Activated CD8-positive, alpha-beta memory T cell treated with anti-CD3 and anti-CD28 coated beads, Interleukin-2, amount 50 U/mL, for 48 hours (primary cell): Measurements from ENCODE around the gene ZNF541.

ENCODE experiments used
- DNase-seq: peaks from one replicate; pipeline ENCODE4 v3.0.0-alpha.2; 2020

The ZNF541 gene

GRCh38 chr19:47544476-47544875, 28.5 kb downstream of the ZNF541 start:
- no peak for DNase-seq

- DNase-seq = no peak
Observed at GRCh38 chr19:47544075-47544474, 28.9 kb downstream of the ZNF541 start.

- no peak for DNase-seq
Observed at GRCh38 chr19:47542030-47542475, 30.9 kb downstream of the ZNF541 start.

- DNase-seq = no peak
Observed at GRCh38 chr19:47541518-47541917, 31.4 kb downstream of the ZNF541 start.

DNA sequence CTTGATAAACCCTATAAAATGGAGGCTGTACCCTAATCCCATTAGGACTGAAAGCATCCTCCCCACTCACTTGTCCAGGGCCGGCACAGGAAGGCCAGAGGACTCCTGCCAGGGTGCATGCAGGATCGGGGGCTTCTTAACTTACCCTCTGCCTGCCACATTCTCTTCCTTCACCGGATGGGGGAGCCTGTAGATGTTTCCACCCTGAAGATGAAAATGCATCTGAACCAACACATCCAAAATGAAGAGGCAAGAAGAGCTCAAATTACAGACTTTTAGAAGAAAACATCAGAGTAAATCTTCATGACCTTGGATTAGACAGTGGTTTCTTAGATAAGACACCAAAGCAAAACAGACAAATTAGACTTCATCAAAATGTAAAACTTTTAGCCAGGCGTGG, 32.2 kb downstream of the ZNF541 start:
- DNase-seq = no peak

DNA sequence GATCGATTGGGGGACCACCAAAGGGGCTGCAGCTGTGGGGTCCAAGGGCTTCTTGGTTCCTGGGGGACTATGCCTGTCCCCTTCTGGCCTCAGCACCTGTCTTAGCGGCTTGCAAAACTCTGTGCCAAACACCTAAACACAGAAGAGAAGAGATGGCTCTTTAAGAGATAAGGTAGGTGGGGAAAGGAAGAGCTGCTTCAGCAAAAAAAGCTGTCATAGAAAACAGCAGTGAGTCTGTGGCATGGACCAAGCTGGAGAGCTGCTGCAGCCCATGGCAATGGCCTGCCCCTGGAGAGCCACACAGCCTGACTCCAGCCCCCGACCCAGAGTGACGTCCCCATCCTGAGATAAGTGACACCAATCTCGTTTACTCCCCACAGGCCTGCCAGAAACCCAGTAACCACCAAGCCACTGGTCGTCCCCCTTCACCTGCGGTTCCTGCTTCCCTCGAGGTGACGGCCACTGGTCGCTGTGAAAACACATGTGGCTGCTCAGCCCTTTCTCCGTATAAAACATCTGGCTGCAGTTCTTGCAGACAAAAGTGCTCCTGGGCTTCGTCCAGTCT, 33.1 kb downstream of the ZNF541 start:
- no peak for DNase-seq

DNA sequence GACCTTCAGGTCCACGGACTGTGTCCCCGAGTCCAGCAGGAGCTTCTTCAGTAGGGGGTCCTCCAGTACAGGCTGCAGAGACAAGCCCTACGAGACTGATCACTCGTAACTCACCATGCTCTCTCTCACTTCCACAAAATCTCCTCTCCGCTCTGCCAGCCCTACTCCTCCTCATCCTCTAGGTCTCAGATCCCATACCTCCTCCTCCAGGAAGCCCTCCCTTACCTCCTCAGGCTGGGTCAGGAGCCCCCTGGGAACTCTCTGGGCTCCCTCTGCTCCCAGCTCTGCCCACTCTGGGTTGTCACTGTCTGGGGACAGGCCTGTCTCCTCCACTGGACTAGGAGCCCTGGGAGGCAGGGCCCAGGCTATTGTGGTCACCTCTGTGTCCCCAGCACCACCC, 34.1 kb downstream of the ZNF541 start:
- DNase-seq = no peak

DNA sequence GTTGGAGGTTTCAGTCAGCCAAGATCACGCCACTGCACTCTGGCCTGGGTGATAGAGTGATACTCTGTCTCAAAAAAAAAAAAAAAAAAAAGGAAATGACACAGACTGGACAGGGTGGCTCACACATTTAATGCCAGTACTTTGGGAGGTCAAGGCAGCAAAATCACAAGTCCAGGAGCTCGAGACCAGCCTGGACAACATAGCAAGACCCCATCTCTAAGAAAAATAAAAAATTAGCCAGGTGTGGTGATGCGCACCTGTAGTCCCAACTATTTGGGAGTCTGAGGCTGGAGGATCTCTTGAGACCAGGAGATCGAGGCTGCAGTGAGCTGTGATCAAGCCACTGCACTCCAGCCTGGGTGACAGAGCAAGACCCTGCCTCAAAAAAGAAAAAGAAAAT, 35.5 kb downstream of the ZNF541 start:
- no peak for DNase-seq

- DNase-seq = no peak
Observed at GRCh38 chr19:47534628-47535027, 38.3 kb downstream of the ZNF541 start.

- no peak for DNase-seq
Observed at GRCh38 chr19:47531640-47532387, 41.1 kb downstream of the ZNF541 start.

DNA sequence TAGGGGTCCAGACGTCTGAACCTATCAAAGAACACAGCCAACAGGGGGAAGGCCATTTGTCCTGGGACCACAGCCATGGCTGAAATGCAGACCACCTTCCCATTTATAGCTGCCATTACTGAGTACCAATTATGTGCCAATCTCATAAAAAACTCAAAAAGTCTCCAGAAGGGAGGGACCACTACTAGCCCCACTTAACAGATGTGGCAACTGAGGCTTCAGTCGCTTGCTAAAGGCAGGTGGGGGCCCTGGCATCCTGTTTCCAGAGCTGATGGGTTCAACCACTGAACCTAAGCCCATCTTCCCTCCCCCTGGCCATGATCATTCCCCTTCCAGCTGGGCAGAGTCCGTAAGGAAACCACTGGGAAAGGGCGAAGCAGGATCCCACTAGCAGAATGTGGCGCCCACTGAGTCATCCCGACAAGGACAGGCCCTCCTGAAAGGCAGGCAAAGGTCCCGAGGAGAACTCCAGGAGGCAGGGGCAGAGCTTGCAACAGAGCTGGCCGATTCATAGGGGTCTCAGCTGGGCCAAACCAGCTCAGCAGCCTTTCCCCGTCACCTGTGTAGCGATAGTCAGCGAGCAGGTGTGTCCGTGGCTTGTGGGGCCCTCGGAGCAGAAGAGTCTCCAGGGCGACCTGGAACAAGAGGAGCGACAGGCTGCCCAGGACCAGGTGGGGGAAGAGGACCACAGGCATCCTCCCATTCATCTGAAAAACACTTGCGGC, 43.8 kb downstream of the ZNF541 start:
- DNase-seq = no peak

DNA sequence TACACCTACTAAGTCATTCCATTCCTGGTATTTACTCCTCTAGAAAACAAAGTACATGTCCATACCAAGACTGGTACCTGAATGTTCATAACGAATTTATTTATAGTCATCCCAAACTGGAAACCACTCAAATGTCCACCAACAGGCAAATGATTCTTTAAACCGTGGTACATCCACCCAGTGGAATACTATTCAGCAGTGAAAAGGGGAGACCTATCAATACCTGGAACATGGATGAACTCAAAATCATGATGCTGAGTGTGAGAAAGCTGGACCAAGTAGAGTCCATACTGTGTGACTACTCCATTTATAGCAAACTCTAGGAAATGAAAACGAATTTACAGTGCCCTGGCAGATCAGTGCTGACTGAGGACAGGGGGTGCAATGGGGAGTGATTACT, 46.1 kb downstream of the ZNF541 start:
- DNase-seq = no peak

DNA sequence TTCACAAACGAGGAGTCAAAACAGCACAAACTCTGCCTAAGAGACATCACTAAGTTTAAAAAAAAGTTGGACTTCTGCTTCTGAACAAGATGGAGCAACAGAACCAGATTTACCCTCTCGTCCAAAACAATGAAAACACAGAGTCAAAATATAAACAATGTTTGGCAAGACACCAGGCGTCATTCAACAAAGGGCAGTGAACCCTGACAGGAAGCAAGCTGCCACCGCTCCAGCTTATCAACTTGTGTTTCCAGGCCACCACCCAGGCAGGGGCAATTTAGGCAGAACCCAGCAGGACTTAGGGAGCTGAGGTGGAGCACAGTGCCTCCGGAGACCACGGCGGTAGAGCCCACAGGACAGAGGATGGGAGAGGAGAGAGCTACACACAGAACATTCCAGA, 49.5 kb downstream of the ZNF541 start:
- no peak for DNase-seq
